Transverse colon (tissue), 3 donors: ENCODE results near the gene ERCC4.

ENCODE experiments used
- EP300 ChIP-seq: sonication (generic); formaldehyde crosslinking; IDR thresholded peaks from one replicate; pipeline ENCODE4 v1.6.1; 2017; ENCODE audit warnings: antibody characterized with exemption, low read depth
- POLR2A ChIP-seq: fragments of 450-650 bp; IDR thresholded peaks from one replicate; pipeline ENCODE4 v1.6.1; 2016; ENCODE audit warnings: antibody characterized with exemption, mild to moderate bottlenecking, moderate library complexity
- TF ChIP-seq, protein P1 (sequence below), 5 experiments: fragments of 200-600 bp in 3 of 5; fragments of 450-650 bp in 2 of 5; sonication (generic) in 3 of 5; IDR thresholded peaks; 1 replicate in 2 of 5; 2 replicates in 3 of 5; pipeline ENCODE4 v1.5.1; 2016 to 2017; ENCODE audit warnings: antibody characterized with exemption in 5 of 5, inconsistent platforms in 3 of 5, mild to moderate bottlenecking in 2 of 5, moderate library complexity in 1 of 5

DNA sequence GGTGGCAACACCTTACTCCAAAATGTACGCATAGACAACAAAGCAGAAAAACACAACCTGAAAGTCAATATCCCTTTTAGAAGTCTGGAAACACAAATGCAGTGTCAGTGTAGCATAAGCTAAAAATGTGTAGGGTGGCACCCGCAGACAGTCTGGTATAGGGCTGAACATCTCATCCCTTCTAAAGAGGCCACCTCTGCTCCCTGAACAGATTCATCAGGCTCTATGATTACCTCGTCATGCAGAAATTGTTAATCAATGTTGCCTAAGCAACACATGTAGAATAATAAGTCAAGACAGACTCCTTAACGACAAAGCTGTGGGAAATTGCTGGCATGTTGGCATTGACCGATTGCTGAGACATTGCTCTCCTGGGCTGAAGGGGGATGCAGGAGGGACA lies 33.3 kb upstream of the ERCC4 start:
- TF ChIP-seq EP300 (no peak), POLR2A (no peak)
- TF ChIP-seq, protein P1, sequence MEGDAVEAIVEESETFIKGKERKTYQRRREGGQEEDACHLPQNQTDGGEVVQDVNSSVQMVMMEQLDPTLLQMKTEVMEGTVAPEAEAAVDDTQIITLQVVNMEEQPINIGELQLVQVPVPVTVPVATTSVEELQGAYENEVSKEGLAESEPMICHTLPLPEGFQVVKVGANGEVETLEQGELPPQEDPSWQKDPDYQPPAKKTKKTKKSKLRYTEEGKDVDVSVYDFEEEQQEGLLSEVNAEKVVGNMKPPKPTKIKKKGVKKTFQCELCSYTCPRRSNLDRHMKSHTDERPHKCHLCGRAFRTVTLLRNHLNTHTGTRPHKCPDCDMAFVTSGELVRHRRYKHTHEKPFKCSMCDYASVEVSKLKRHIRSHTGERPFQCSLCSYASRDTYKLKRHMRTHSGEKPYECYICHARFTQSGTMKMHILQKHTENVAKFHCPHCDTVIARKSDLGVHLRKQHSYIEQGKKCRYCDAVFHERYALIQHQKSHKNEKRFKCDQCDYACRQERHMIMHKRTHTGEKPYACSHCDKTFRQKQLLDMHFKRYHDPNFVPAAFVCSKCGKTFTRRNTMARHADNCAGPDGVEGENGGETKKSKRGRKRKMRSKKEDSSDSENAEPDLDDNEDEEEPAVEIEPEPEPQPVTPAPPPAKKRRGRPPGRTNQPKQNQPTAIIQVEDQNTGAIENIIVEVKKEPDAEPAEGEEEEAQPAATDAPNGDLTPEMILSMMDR (IDR thresholded peaks at IDR 0.05): no peak
